Fibroblast of lung (primary cell): Measurements from ENCODE around the gene CD40LG.

Experiments
- CTCF ChIP-seq, 2 donors: IDR thresholded peaks in 1 of 2; conservative IDR thresholded peaks in 1 of 2; 1 replicate in 1 of 2; 2 replicates in 1 of 2; pipeline ENCODE4 v1.5.1; 2011 to 2012; ENCODE audit warnings: low read length in 2 of 2, control low read depth in 1 of 2, inconsistent platforms in 1 of 2, low read depth in 1 of 2, mild to moderate bottlenecking in 1 of 2
- EZH2 ChIP-seq: IDR thresholded peaks from 2 replicates; pipeline ENCODE4 v1.5.1; 2012; ENCODE audit warnings: low read length, control low read depth, mild to moderate bottlenecking; ENCODE audit errors: missing control alignments

GRCh38 chrX:136662976-136663375 lies 15.0 kb downstream of the CD40LG start:
- TF ChIP-seq EZH2 (no peak), CTCF (conservative IDR thresholded peaks at IDR 0.05 in 1 of 2, IDR thresholded peaks at IDR 0.05 in 1 of 2; ENCODE audit: low read depth in 1 of 2, low read length in 2 of 2) (no peak)
